HG03064 (cell line): ENCODE results near the gene AKAP13.
"Not testable (repeated sequence)": the region's sequence is repeated elsewhere in the genome, so short reads cannot be mapped to it uniquely, and the experiment has no call there.

Experiments
- ATAC-seq: cut with Tn5 transposase; IDR thresholded peaks from one replicate; pipeline ENCODE4 v1.9.1; 2021; ENCODE audit warnings: low read depth; ENCODE audit not compliant: unreplicated experiment

AKAP13 gene

DNA sequence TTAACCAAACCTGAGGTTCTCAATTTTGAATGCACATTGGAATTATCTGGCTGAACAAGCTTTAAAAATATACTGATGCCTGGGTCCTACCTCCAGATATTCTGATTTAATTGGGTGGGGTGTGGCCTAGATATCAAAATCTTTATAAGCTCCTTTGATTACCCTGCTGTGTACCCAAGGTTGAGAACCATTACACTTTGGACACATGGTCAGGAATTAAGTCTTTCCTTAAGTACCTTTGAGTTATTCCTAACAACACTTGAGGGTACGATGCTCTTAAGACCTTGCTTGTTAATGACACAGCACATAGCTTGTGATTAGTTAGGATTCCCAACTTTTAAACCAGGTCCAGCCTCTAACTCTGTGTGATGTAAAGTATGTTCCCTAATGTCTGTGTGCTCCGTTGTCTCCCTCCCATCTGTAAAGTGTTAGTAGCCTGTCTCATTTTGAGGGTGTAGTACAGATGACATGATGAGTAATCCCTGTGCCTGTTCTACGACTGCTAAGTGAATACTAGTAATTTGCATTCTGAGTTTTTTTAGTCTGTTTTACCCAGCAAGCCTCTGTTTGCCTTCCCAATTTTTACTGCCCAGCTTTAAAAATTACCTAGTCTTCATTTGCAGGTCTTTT lies 259.5 kb downstream of the AKAP13 start:
- ATAC-seq: no peak

DNA sequence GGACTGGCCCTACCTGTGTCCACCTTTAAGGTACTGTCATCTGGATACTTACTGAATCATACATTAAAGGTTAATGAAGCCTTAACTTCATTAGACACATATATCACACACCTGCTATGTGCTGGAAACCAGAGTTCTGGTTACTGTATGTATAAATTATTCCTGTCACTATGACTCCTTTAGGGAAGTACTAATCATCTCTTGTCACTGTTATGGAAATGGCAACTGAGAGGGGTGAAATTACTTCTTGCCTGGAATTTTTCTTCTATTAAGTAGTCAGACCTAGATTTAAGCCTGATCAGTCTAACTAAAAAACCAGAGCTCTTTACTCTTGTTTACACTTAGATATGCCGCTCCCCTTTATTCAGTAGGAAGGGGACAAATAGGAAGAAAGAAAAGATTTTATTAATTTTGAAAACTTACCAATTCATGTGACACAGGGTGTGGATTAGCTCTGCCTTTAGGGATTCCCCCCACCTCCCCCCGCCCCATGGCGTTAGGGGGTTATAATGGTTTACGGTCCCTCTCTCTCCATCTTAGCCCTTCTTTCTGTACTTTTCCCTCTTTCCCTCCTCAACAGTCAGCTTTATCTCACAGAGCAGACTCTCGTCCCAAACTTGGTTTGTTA lies 261.8 kb downstream of the AKAP13 start:
- no peak for ATAC-seq

DNA sequence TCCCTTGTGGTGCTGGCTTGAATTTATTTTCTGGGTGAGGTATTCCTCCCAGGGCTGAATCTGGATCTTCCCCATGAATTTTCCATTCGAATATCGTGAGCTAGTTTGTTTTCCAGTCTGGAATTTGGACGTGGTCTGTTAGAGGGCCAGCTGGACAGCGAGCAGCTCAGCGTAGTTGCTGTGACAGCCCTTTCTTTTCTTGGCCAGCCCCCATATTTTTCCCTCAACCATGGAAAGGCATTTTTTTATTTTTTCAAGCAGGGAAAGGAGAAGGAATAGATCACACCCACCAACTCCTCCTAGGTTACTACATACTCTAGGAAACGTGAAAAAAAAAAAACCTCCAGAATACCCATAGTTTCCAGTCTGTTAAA lies 262.3 kb downstream of the AKAP13 start:
- ATAC-seq: no peak

DNA sequence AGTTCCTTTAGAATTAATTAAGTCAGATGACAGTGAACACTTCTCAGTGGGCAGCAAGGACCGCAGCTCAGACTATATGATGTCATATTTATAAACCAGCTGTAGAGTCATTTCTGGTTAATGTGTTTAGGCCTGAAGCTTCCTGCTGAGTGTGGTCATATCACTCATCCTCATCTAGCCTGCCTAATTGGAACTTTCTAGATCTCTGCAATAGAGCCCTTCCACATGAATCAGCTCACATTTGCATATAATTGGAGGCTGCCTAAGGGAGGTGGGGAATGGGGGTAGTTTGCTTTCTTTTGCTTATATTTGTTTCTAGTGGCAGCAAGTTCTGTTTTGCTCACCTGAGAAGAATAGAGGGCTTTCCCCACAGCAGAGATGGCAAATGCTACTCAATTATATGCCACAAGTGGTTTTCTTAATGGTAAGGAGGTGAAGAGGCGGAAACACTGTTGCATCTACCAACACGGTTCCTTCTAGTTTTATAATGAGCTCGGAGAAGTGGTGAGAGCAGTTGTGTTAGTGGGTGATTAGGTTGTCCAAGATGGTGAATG lies 266.2 kb downstream of the AKAP13 start:
- peak; percentile 71 for ATAC-seq

DNA sequence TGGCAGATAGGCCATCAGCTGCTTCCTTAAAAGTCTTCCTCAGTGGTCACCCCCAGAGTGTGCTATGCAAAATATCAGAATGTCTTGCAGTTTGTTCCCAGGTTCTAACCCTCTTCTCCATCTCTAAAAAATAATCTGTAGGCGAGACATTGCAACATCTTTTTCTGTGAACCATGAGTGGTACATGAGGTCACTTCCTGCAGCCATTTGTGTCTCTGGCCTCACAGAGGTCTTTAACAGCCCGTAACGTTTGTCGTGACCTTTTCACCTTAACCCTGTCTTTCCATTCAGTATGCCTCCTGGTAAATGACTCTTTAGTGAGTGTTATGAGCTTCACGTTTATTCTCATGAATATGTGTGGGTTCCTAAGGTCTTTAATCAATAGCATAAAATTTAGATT lies 269.0 kb downstream of the AKAP13 start:
- no peak for ATAC-seq

DNA sequence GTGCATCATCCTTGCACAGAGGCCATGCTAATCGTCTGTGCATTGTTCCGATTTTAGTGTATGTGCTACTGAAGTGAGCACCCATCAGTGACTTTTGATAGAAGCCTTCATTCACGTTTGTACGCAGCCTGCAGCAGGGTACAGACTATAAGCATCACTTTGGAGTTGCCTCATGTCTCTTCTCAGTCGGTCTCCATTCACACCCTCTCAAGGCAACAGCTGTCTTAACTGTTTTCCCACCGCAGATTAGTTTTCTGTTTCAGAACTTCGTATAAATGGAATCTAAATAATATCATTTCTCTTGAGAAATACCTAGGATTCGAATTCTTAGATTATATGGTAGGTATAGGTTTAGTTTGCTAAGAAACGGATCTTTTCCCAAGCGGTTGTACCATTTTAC lies 271.1 kb downstream of the AKAP13 start:
- ATAC-seq: no peak

DNA sequence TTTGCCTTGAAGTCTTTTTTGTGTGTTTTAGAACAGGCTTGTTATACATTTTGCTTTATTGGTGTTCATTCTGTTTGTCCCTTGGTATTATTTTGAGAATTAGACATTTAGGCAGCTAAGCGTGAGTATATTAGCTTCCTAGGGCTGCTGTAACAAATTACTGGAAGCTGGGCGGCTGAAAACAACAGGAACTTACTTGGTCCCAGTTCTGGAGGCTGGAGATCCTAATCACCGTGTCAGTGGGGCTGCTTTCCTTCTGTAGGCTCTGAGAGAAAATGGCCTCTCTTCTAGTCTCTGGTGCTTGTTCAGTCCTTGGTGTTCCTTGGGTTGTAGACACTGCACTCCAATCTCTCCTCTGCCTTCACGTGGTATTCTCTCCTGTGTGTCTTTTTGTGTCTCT lies 272.1 kb downstream of the AKAP13 start:
- no peak for ATAC-seq

DNA sequence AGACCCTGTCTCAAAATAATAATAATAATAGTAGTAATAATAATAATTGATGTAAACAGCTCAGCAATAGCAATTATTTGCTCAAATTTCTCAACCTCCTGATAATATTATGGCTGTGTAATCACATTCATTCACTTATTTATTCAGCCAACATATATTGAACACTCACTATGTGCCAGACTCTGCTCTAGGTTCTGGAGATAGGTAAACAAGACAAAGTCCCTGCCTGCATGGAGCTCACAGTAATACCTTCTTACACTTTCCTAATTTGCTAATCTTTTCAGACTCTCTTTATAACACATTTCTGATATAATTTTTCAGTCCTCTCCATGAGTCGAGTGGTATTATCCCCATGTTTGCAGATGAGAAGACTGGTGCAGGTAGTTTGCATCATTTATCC lies 276.7 kb downstream of the AKAP13 start:
- ATAC-seq: no peak

DNA sequence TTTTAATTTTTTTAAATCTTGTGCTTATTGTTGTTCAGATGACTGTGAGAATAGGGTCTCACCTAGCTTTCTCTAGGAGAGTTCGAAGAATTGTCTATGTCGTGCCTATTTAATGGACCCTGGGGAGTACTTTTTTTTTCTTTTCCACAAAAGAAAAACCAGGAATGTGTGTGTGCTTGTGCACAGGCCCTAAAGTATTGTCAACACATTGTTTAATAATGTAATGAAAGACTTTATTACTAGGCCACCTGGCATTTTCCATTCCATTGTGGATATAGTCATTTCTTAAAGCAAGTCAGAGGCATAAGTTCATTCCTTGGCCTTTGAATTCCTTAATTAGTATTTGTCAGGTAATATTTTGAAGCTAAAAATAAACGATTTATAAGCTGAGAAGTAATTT lies 278.4 kb downstream of the AKAP13 start:
- ATAC-seq: no peak

DNA sequence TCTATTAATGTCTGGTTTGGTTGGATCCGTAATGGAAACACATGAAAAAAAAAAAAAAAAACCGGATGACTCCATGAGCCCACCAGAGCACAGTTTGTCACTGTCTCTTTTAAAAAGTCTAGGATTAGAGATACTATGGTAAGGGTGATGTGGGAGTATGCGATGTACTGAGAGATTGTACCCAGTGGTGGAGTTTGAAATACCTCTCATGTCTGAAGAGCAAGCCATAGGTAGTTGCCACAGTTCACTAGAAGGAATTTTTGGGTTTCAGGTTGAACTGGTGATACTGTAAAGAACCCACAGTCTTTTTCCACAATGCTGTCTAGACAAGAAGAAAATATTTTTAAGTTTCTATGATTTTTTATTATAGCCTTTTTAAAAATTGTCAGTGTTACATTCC lies 281.5 kb downstream of the AKAP13 start:
- no peak for ATAC-seq

DNA sequence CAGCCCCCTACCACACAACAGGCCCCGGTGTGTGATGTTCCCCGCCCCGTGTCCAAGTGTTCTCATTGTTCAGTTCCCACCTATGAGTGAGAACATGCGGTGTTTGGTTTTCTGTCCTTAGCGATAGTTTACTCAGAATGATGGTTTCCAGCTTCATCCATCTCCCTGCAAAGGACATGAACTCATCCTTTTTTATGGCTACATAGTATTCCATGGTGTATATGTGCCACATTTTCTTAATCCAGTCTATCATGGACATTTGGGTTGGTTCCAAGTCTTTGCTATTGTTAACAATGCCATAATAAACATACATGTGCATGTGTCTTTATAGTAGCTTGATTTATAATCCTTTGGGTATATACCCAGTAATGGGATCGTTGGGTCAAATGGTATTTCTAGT lies 285.3 kb downstream of the AKAP13 start:
- not testable (repeated sequence) for ATAC-seq

DNA sequence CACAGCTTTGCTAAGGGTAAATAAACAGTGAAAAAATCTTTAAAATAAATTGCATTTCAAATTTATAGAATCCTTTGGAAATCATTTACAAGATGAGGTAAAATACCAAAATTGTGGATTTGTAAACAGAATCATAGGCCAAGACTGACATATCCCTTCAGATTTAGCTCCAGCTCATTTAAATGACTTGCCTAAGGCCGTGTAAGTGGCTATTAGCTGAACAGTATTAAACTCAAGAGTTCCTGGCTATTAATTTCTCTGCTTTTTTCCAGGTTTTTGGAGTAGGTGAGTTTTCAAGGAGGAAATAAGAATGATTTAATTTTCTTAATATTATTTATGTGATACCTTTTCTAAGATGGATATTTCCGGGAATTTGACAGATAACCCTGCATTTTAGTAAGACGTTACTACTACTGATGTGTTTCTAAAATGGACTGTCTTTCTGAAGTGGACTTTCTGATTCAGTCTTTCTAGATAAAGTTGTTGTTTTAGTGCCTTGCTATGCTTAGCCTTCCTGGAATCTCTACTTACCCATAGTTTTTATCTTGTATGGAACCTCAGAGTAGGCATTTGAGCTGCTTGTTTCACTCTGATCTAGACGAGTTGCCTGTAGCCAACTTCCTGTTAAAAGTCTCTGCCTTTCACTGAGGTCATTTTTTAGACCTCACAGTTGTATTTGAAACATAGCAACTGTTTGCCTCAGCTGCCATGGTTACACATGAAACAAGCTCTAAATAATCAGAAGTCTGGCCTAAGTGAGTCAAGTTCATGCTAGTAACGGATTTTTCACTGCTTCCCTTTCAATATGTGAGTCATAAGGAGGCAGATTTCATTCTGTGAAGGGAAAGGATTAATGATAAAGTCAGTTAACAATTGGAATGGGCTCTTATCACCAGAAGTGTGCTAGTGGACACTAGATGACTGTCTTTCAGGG lies 287.4 kb downstream of the AKAP13 start:
- peak; percentile 95 for ATAC-seq

DNA sequence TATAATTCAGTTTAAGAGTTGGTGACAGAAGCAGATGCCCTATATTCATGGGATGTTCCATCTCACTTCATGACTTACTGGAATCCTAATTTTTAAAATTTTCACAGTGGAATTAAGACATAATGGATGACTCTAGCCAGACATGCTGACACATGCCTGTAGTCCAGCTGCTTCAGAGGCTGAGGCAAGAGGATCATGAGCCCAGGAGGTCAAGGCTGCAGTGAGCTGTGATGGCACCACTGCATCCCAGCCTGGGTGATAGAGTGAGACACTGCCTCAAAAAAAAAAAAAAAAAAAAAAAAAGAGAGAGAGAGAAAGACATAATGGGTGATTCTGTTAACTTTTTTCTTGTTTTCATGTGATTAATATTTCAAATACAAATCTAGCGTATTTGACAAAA lies 290.8 kb downstream of the AKAP13 start:
- ATAC-seq: no peak

DNA sequence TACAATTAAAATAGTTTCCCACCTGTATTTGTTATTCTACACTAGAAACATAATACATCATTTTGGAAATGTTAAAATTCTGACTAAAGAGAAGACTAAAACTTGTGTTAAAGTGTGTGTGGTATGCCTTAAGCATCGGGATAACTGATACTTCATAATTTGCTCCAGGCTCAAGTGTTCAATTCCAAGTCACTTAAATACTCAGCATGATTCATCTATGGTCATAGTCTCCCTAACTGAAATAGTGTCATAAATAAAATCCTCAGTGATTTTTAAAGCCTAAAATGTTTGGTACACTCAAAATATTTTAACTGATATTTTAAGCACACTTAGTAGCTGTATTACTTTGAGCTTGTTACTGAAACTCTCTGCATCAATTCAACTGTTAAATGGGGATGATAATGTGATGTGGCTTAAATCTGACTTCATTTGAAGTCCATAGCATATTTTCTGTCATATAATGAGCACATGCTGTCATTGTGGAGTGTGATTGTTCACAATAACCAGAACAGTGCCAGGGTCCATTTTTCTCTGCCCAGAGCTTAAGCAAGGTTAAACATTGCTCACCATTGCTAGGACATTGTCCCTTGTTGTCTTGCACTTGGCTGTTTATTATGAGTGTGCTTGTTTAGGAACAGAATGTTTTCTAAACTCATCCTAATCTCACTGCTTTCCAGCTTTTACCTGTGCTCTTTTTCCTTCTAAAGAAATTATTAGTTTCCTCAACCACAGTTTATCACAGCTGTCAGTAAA lies 292.1 kb downstream of the AKAP13 start:
- ATAC-seq: no peak

DNA sequence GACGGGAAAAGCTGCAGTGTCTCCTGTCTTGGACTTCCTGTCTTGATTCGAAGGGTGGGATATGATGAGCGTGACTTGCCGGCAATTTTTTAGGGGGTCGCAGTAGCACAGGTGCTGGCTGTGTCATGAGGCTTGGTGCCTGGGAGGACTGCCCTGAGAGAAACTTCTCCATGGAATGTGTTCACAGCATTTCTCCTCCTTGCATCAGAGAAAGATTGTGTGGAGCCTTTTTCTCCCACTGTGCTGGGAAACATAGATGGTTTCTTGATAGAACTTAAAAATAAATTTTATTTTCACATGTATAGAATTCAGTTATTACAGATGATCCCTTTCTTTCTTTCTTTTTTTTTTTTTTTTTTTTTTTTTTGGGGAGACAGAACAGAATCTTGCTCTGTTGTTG lies 292.9 kb downstream of the AKAP13 start:
- ATAC-seq: no peak

DNA sequence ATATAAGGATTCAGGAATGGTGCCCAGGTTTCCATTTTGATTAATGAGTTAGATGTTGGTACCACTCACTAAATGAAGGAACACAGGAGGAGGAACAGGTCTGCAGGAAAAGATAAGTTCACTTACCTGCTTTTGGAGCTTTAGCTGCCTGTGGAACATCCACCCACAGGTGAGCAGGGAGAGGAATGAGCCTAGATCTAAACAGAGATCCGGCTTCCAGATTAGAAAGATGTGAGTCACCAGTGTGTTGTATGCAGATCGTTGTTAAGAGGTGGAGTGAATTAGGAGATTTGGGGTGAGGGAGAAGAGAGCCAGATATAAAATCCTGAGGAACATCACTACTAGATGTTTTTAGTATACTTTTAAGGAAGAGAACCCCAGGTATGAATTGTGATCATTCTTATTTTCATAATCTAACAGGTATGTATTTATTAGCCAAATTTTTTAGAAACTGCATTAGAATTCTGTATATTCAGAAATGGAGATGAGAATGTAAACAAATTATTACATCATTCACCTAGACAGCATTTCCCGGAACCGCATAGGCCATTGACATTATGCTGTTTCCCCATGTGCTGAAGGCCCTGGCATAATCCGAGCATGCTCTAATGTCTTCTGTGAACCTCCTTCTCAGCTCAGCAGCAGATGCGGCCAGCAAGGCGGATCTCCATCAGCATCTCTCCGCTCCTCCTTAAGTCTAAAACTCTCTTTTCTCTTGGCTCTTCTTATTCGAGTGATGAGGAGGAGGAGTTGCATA lies 296.1 kb downstream of the AKAP13 start:
- ATAC-seq: no peak

DNA sequence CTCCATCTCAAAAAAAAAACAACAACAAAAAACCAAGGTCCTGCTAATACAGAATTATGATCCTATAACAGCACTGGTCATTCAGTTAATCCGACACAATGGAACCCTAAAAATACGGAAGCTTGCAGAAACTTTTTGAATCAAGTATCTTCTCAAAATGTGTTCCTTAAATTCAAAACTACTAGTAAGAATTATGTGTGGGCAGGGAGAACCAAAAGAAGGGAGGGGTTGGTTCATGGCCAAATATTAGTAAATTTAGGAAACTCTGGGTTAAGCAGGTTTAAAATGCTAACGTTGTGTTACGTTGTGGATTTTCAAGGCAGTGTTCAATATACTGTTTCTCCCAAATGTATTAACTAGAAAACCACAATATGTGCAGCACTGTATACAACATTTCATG lies 298.8 kb downstream of the AKAP13 start:
- no peak for ATAC-seq

DNA sequence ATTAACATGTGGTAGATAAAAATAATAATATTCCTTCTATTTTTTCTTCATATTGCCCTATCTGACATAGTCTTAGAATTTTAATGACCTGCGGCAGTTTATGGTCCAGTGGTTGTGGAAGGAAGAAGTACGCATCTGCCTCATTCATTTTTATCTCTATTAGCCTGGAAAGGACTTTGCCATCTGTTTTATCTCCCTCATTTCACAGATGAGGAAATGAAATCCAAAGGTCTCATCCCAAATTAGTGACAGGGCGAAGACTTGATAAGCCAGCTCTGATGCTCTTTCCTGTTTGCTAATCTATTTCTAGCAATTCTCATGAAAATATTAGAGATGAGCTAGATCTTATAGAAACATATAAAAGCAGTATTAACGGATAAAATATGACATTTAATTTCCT lies 301.0 kb downstream of the AKAP13 start:
- ATAC-seq: no peak

DNA sequence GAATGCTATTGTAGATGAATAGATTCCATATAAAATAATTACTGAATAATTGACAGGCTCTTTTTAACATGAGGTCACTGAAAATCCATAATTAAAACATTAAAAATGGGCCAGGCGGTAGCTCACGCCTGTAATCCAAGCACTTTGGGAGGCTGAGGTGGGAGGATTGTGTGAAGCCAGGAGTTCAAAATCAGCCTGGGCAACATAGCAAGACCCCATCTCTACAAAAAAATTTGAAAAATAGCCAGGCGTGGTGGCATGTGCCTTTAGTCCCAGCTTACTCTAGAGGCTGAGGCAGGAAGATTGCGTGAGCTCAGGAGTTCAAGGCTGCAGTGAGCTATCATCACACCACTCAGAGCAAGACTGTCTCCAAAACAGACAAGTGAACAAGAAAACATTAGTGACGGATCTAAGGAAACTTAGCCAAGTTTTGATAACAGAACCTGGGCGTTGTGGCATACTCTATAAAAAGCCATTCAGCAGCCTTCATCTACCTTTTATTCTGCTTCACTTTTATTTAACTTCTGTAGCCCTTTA lies 303.8 kb downstream of the AKAP13 start:
- ATAC-seq: no peak

DNA sequence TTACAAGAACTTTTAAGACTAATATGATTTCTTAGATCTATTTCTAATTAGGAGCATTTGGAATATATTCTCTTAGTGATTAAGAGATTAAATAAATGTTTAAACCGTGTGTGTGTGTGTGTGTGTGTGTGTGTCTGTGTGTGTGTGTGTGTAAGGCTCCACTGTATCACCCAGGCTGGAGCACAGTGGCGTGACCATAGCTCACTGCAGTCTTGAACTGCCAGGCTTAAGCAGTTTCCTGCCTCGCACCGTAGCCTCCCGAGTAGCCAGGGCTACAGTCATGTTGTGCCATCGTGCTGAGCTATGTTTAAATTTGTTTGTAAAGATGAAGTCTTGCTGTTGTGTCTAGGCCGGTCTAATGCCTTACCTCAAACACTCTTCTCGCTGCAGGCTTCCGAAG lies 305.0 kb downstream of the AKAP13 start:
- no peak for ATAC-seq
